K562 (cell line): ENCODE results near the gene MLIP.

Experiments used
- ATF1 ChIP-seq, 2 experiments: fragments of 450-650 bp in 1 of 2; IDR thresholded peaks; 2 replicates each; pipeline ENCODE4 v1.6.1; 2016; ENCODE audit warnings: missing compliant biosample characterization in 1 of 2, missing genetic modification characterization in 1 of 2
- E2F1 ChIP-seq: sonication (generic); formaldehyde crosslinking; IDR thresholded peaks from 2 replicates; pipeline ENCODE4 v1.8.1; 2023; ENCODE audit warnings: mild to moderate bottlenecking, missing genetic modification reagents, moderate library complexity
- HMGN3 ChIP-seq: IDR thresholded peaks from 2 replicates; pipeline ENCODE4 v1.6.1; 2011; ENCODE audit warnings: borderline replicate concordance, low read depth, mild to moderate bottlenecking, mixed read lengths, low read length; ENCODE audit not compliant: insufficient read length; ENCODE audit errors: extremely low read depth

GRCh38 chr6:54204921-54205591 is 93.8 kb downstream of the MLIP start:
- TF ChIP-seq E2F1 (CRISPR knock-in tag) (no peak), HMGN3 (no peak), ATF1 (CRISPR knock-in tag; IDR thresholded peaks at IDR 0.05) (no peak), ATF1 (tag; IDR thresholded peaks at IDR 0.05) (no peak)
